GM18511 (cell line): ENCODE measurements around the gene PTPRN2.

ENCODE experiments used
- ATAC-seq: cut with Tn5 transposase; IDR thresholded peaks from one replicate; pipeline ENCODE4 v1.9.1; 2021; ENCODE audit warnings: mild to moderate bottlenecking, moderate library complexity; ENCODE audit not compliant: unreplicated experiment

Gene PTPRN2

GRCh38 chr7:158068853-158069252 is 518.8 kb downstream of the PTPRN2 start:
- no peak for ATAC-seq

- no peak for ATAC-seq
These were observed 519.6 kb downstream of the PTPRN2 start for GRCh38 chr7:158067931-158068482.

GRCh38 chr7:158067219-158067930 is 520.2 kb downstream of the PTPRN2 start:
- ATAC-seq, result no peak

GRCh38 chr7:158066085-158066484 is 521.5 kb downstream of the PTPRN2 start:
- ATAC-seq, result no peak

GRCh38 chr7:158065340-158065739 is 522.3 kb downstream of the PTPRN2 start:
- ATAC-seq, result no peak

GRCh38 chr7:158064631-158065030 is 523.0 kb downstream of the PTPRN2 start:
- ATAC-seq, result no peak

- no peak for ATAC-seq
These were observed 523.6 kb downstream of the PTPRN2 start for GRCh38 chr7:158063850-158064610.

GRCh38 chr7:158062661-158063060 is 525.0 kb downstream of the PTPRN2 start:
- no peak for ATAC-seq

- ATAC-seq, result no peak
These were observed 525.6 kb downstream of the PTPRN2 start for GRCh38 chr7:158061884-158062656.

GRCh38 chr7:158061026-158061630 is 526.5 kb downstream of the PTPRN2 start:
- ATAC-seq, result no peak

GRCh38 chr7:158060216-158060615 is 527.4 kb downstream of the PTPRN2 start:
- ATAC-seq, result no peak

- no peak for ATAC-seq
These were observed 530.2 kb downstream of the PTPRN2 start for GRCh38 chr7:158057446-158057845.

GRCh38 chr7:158056761-158057160 is 530.9 kb downstream of the PTPRN2 start:
- ATAC-seq, result no peak

GRCh38 chr7:158055726-158056510 is 531.7 kb downstream of the PTPRN2 start:
- ATAC-seq, result no peak

GRCh38 chr7:158054611-158055010 is 533.0 kb downstream of the PTPRN2 start:
- ATAC-seq, result no peak

- no peak for ATAC-seq
These were observed 533.5 kb downstream of the PTPRN2 start for GRCh38 chr7:158054081-158054480.

GRCh38 chr7:158053183-158053915 is 534.3 kb downstream of the PTPRN2 start:
- ATAC-seq, result no peak

- ATAC-seq, result no peak
These were observed 535.1 kb downstream of the PTPRN2 start for GRCh38 chr7:158052381-158053060.

GRCh38 chr7:158051776-158052175 is 535.8 kb downstream of the PTPRN2 start:
- no peak for ATAC-seq
